Transverse colon (tissue), 4 donors: Measurements from ENCODE around the gene TNFRSF12A. TPM values are rescaled to one million over a fixed set of nuclear protein-coding genes. Genes with fewer than 3 reads are reported as not detected.

Experiments
- DNase-seq: peaks from one replicate; pipeline ENCODE4 v3.0.0-alpha.2; 2019
- H3K27ac ChIP-seq, 4 donors: fragments of 200-600 bp; sonication (generic); 2 replicates each; pipeline ENCODE4 v1.5.1; 2016 to 2018; ENCODE audit warnings: inconsistent platforms in 4 of 4
- H3K27me3 ChIP-seq: fragments of 200-600 bp; sonication (generic); 2 replicates; pipeline ENCODE4 v1.5.1; 2017; ENCODE audit warnings: inconsistent platforms
- H3K36me3 ChIP-seq, 4 donors: fragments of 200-600 bp; sonication (generic); 2 replicates each; pipeline ENCODE4 v1.5.1; 2017 to 2019; ENCODE audit warnings: inconsistent platforms in 4 of 4
- H3K4me1 ChIP-seq, 4 donors: fragments of 200-600 bp; sonication (generic); 2 replicates each; pipeline ENCODE4 v1.5.1; 2017 to 2020; ENCODE audit warnings: inconsistent platforms in 4 of 4
- H3K4me3 ChIP-seq, 4 donors: fragments of 200-600 bp; sonication (generic); 1 replicate in 1 of 4; 2 replicates in 3 of 4; pipeline versions ENCODE4 v1.5.1 to v1.6.1; 2017 to 2019; ENCODE audit warnings: inconsistent platforms in 4 of 4
- H3K9me3 ChIP-seq, 2 donors: fragments of 200-600 bp; sonication (generic); 2 replicates each; pipeline ENCODE4 v1.5.1; 2017 to 2019; ENCODE audit warnings: inconsistent platforms in 2 of 2
- CTCF ChIP-seq, 5 experiments: fragments of 200-600 bp in 3 of 5; fragments of 450-650 bp in 2 of 5; sonication (generic) in 3 of 5; IDR thresholded peaks; 1 replicate in 2 of 5; 2 replicates in 3 of 5; pipeline ENCODE4 v1.5.1; 2016 to 2017; ENCODE audit warnings: antibody characterized with exemption in 5 of 5, inconsistent platforms in 3 of 5, mild to moderate bottlenecking in 2 of 5, moderate library complexity in 1 of 5
- EP300 ChIP-seq: sonication (generic); formaldehyde crosslinking; IDR thresholded peaks from one replicate; pipeline ENCODE4 v1.6.1; 2017; ENCODE audit warnings: antibody characterized with exemption, low read depth
- POLR2A ChIP-seq: fragments of 450-650 bp; IDR thresholded peaks from one replicate; pipeline ENCODE4 v1.6.1; 2016; ENCODE audit warnings: antibody characterized with exemption, mild to moderate bottlenecking, moderate library complexity
- POLR2AphosphoS5 ChIP-seq, 3 donors: sonication (generic); formaldehyde crosslinking; IDR thresholded peaks; one replicate each; pipeline ENCODE4 v1.6.1; 2016; ENCODE audit warnings: antibody characterized with exemption in 3 of 3
- WGBS, 2 donors: methylation state at CpG; one replicate each; pipeline ENCODE4 v1.1.5; 2018; ENCODE audit warnings: low coverage in 1 of 2; 5-methylcytosine and 5-hydroxymethylcytosine counted together
- in situ Hi-C, 4 donors: fragments of 200-750 bp; cut with MboI; loops; one replicate each; pipeline versions ENCODE4 v1.15.0 to v1.15.1; 2017; ENCODE audit warnings: low sequenced_read_pairs in 3 of 4, low pct_ligation_motif_present in 1 of 4, low pct_unique_long_range_greater_than_20kb in 1 of 4
- intact Hi-C: fragments of 100-400 bp; cut with DNase I; formaldehyde crosslinking; loops from one replicate; pipeline ENCODE4 v1.15.1; 2023; ENCODE audit warnings: low total_unique reads
- total RNA-seq, 4 donors: library from RNA; depleted of rRNA; stranded (reverse); fragments of >200 nt; gene quantifications; one replicate each; pipeline ENCODE4 v1.1.0, GENCODE V29; 2016

The TNFRSF12A gene
- total RNA-seq, 4 donors from 2014 or later: 13.3 to 50.5 (median 19.9) TPM

DNA sequence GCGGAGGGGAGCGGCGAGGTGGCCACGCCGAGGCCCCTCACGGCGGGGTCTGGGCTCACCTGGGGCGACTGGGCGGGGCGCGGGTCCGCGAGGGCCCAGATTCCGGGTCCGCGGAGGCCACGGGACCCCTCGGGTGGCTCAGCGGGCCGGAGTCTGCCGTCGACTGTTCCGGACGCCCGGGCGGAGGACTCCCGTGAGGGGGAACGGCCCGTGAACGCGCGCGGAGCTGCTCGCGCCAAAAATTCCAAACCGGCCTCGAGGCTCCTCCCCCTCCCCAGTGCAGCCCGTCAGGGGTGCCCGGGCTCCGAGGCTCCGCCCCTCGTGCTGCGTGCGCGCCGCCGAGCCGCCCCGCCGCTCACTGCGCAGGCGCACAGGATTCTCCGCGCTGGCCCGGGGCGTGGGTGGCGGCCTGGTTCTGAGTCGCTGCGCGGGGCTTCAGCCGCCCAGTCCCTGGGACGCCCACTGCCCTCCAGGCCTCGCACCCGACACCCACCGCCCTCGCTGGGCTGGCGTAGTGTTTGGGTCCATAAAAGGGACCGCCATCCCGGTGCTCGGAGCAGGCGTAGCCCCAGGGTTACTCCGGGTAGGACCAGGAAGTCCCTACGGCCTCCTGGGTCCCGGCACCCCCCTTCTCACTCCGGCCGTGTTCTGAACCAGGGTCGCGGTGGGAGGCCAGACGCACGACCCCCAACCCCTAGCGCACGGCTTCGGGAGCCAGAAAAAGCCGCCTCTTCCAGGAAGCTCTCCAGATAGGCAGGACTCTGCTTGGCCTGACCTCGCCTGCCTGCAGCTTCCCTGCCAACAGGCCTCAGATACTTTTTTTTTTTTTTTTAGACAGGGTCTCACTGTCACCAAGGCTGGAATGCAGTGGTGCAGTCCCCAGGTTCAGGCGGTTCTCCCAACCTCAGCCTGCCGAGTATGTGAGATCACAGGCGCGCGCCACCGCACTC, 39.7 kb upstream of the TNFRSF12A start, which contains the start of gene PKMYT1:
PKMYT1 (minus strand) TSS at position 220 of the 950 bp plus-strand sequence. CDS start 789 bp downstream, outside the sequence.
- no peaks in the 10 kb centered on the region for H3K36me3 ChIP-seq
- intact Hi-C loops (loop anchor here (5.0 kb wide), 1 partner anchor 713 kb away; the partner anchor contains the start of gene RNPS1), in situ Hi-C loops (no loop called here)
- H3K4me3 ChIP-seq: peak within 1 kb of the TSS; percentile 62 to 75 (median 73)
- no peak for TF ChIP-seq CTCF (IDR thresholded peaks at IDR 0.05)
- TF ChIP-seq POLR2A: peak; percentile 97
- TF ChIP-seq EP300: no peak
- TF ChIP-seq POLR2AphosphoS5 (IDR thresholded peaks at IDR 0.05): peak; percentile 92 to 99 (median 98)
- H3K27ac ChIP-seq: peak within 1 kb of the TSS; percentile 87 to 95 (median 90)
- no peaks in the 10 kb centered on the region for H3K9me3 ChIP-seq
- WGBS, 2 donors: 12% methylated on average over 42 of the region's 91 CpGs; no CpG with 5 or more reads in 1 of the 2 donors
- peak; percentile 94 for DNase-seq
- H3K27me3 ChIP-seq: peaks cover 8% of the 10 kb centered on the region
- H3K4me1 ChIP-seq: peaks cover 4 to 36% (median 26%) of the 10 kb centered on the region in 4 donors

DNA sequence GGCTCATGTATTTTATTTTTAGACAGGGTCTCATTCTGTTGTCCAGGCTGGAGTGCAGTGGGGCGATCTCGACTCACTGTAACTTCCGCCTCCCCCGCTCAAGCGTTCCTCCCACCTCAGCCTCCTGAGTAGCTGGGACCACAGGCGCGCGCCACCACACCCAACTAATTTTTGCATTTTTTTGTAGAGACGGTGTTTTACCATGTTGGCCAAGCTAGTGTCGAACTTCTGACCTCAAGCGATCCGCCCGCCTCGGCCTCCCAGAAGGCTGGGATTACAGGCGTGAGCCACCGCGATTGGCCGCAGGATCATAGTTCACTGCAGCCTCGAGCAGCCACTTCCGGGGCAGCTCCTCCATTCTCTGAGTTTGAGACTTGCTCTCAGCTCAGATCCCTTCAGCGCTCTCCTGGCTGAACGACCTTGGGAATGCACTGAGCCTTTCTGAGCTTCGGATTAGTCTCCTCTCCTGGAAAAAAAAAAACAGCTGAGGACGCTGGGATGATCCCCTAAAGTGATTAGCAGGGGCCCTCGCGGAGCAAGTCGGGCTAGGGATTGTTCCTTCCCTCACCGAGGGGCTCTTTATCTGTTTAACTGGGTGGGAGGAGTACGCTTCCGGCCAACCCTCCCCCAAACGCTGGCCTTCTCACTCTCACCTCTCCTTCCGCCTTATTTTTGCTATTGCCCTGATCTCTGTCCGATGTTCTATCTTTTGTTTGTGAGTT, 38.8 kb upstream of the TNFRSF12A start:
- 58 to 71% methylated on average over 10 to 33 of the region's 33 CpGs for WGBS, 2 donors

DNA sequence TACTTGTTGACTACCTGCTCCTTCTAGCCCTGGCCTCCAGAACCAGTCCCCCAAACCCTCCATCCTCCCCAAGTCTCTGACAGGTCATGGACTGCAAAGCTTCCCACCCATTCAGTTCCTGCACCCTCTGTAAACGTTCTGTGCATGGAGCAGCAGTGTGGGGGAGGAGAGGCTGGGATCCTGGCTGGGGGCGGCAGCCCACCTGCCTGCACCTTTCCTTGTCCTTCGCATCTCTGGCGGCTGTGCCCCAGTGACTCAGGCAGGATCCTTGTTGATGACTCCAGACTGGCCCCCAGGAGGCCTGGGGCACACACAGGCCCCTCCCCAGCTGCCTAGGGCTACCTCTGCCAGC, 38.3 kb upstream of the TNFRSF12A start:
- in situ Hi-C loops: no loop called here
- Histone ChIP-seq H3K4me3 (no peak overlapping the region), H3K36me3 (no peaks in the 10 kb centered on the region), H3K27me3 (peaks cover 8% of the 10 kb centered on the region), H3K4me1 (peaks cover 4 to 36% (median 26%) of the 10 kb centered on the region in 4 donors), H3K27ac (no peak overlapping the region), H3K9me3 (no peaks in the 10 kb centered on the region)
- 41 to 79% methylated on average over 2 to 4 of the region's 4 CpGs for WGBS, 2 donors
- DNase-seq: no peak
- no peak for TF ChIP-seq POLR2A
- TF ChIP-seq POLR2AphosphoS5 (IDR thresholded peaks at IDR 0.05): no peak
- no peak for TF ChIP-seq CTCF (IDR thresholded peaks at IDR 0.05)
- TF ChIP-seq EP300: no peak
- intact Hi-C loops: loop anchor here (5.0 kb wide), 1 partner anchor 715 kb away; the partner anchor contains the start of gene RNPS1

More for the DNA sequence above, 38.8 kb upstream of the TNFRSF12A start:
- DNase-seq: no peak
- Histone ChIP-seq H3K4me1 (peaks cover 4 to 36% (median 26%) of the 10 kb centered on the region in 4 donors), H3K36me3 (no peaks in the 10 kb centered on the region), H3K9me3 (no peaks in the 10 kb centered on the region), H3K27me3 (peaks cover 8% of the 10 kb centered on the region), H3K27ac (peak overlapping the region in 3 of 4 donors; percentile 87 to 95 (median 90)), H3K4me3 (peak overlapping the region in 2 of 4 donors; percentile 62 to 74)
- in situ Hi-C loops: no loop called here
- intact Hi-C loops: loop anchor here (5.0 kb wide), 1 partner anchor 714 kb away; the partner anchor contains the start of gene RNPS1
- TF ChIP-seq CTCF (IDR thresholded peaks at IDR 0.05) (no peak), POLR2AphosphoS5 (IDR thresholded peaks at IDR 0.05) (no peak), POLR2A (no peak), EP300 (no peak)

DNA sequence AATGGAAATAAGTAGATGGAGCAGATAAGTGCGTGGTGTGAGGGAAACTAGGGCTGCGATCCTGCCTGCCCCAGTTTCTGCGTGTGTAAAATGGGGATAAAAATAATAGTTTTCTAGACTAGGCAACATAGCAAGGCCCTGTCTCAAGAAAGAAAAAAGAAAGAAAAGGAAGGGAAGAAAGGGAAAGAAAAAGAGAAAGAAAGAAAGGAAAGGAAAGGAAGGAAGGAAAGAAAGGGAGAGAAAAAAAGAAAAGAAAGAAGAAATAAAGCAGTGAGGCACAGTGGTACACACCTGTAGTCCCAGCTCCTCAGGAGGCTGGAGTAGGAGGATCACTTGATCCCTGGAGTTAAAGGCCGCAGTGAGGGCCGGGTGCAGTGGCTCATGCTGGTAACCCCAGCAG, 37.8 kb upstream of the TNFRSF12A start:
- in situ Hi-C loops (no loop called here), intact Hi-C loops (loop anchor here (5.0 kb wide), 1 partner anchor 715 kb away; the partner anchor contains the start of gene RNPS1)
- H3K27me3 ChIP-seq: peaks cover 8% of the 10 kb centered on the region
- no peaks in the 10 kb centered on the region for H3K36me3 ChIP-seq
- no peak overlapping the region for H3K4me3 ChIP-seq
- no peak for TF ChIP-seq POLR2A
- TF ChIP-seq POLR2AphosphoS5 (IDR thresholded peaks at IDR 0.05): no peak
- no peak for TF ChIP-seq EP300
- TF ChIP-seq CTCF (IDR thresholded peaks at IDR 0.05): no peak
- DNase-seq: no peak
- no peak overlapping the region for H3K27ac ChIP-seq
- no peaks in the 10 kb centered on the region for H3K9me3 ChIP-seq
- peaks cover 4 to 34% (median 26%) of the 10 kb centered on the region in 4 donors for H3K4me1 ChIP-seq
- WGBS, 2 donors: 87 to 96% methylated on average over 5 of the region's 5 CpGs
